HepG2 (cell line): ENCODE results near the gene CACNA1C. TPM values are rescaled to one million over a fixed set of nuclear protein-coding genes. Genes with fewer than 3 reads are reported as not detected.
A peak's percentile ranks its signal among the peaks of the same experiment; 100 is the strongest.

ENCODE experiments used
- ZNF292 ChIP-seq: sonication (generic); formaldehyde crosslinking; IDR thresholded peaks from 2 replicates; pipeline ENCODE4 v1.8.1; 2022; ENCODE audit warnings: mild to moderate bottlenecking, low read depth, missing genetic modification reagents, borderline replicate concordance
- ZNF460 ChIP-seq: sonication (generic); formaldehyde crosslinking; IDR thresholded peaks from 2 replicates; pipeline ENCODE4 v1.5.1; 2020; ENCODE audit warnings: missing genetic modification reagents, mild to moderate bottlenecking, borderline replicate concordance
- ZNF629 ChIP-seq: sonication (generic); formaldehyde crosslinking; conservative IDR thresholded peaks from 2 replicates; pipeline ENCODE4 v1.5.0; 2020; ENCODE audit warnings: missing genetic modification reagents
- ZNF792 ChIP-seq: IDR thresholded peaks from 2 replicates; pipeline ENCODE4 v1.6.1; 2016
- polyA plus RNA-seq, 8 experiments: library from polyadenylated mRNA; depleted of rRNA in 3 of 8; stranded (reverse) in 7 of 8; unstranded in 1 of 8; fragments of >200 nt; fragmentation: Illumina TruSeq in 4 of 8; extraction: Trizol in 4 of 8; gene quantifications; 2 replicates each; pipeline versions ENCODE4 v1.2.1 to v1.2.3, GENCODE V29; 2011 to 2016; ENCODE audit warnings: low read depth in 4 of 8, missing spikeins in 1 of 8, mixed read lengths in 1 of 8; ENCODE audit not compliant: insufficient read depth in 1 of 8
- total RNA-seq, 5 experiments: library from RNA; depleted of rRNA; stranded (reverse); fragments of >200 nt; fragmentation: Illumina TruSeq; extraction: Trizol; gene quantifications; 2 replicates each; pipeline ENCODE4 v1.2.3, GENCODE V29; 2016; ENCODE audit warnings: low read depth in 1 of 5
- TF ChIP-seq, protein P1 (sequence below): sonication (generic); formaldehyde crosslinking; IDR thresholded peaks from 2 replicates; pipeline ENCODE4 v1.4.0; 2020; ENCODE audit warnings: missing genetic modification reagents, mild to moderate bottlenecking, borderline replicate concordance
- TF ChIP-seq, protein P2 (sequence below): sonication (generic); formaldehyde crosslinking; IDR thresholded peaks from 2 replicates; pipeline ENCODE4 v1.5.0; 2020; ENCODE audit warnings: missing genetic modification reagents, mild to moderate bottlenecking, borderline replicate concordance
- TF ChIP-seq, protein P3 (sequence below): sonication (generic); formaldehyde crosslinking; IDR thresholded peaks from 2 replicates; pipeline ENCODE4 v1.5.1; 2020; ENCODE audit warnings: missing genetic modification reagents, mild to moderate bottlenecking, borderline replicate concordance
- TF ChIP-seq, protein P4 (sequence below): sonication (generic); formaldehyde crosslinking; IDR thresholded peaks from 2 replicates; pipeline ENCODE4 v1.5.0; 2020; ENCODE audit warnings: mild to moderate bottlenecking, missing genetic modification reagents, moderate library complexity

The CACNA1C gene
- total and polyA plus RNA-seq, 2 of the 13 experiments (the other 11 are each of a cell fraction or from before 2014, with no cell fraction given): not detected

DNA sequence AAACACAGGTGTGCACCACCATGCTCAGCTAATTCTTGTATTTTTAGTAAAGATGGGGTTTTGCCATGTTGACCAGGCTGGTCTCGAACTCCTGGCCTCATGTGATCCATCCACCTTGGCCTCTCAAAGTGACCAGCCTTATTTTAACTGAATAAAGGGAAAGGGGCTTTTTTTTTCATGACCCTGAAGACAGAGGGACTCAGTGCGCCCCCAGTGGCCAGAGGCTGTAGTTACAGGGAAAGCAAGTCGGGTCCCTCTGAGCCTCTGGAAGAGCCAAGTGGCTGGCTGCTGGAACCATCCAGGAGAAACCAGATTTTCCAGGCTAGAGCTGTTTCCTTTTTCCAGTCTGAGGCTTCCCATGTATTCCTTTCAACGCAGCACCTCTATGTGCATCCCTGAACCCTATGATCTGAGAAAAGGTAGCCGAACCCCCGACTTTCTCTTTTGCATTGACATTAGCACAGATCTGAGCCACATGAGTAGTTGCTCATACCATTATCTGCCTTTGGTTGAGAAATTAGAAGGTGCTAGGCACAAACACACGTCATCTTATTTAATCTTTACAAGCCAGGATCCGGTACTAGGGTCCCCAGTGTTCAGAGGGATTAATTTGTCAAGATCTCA, 342.7 kb downstream of the CACNA1C start (continued):
- TF ChIP-seq, protein P1, sequence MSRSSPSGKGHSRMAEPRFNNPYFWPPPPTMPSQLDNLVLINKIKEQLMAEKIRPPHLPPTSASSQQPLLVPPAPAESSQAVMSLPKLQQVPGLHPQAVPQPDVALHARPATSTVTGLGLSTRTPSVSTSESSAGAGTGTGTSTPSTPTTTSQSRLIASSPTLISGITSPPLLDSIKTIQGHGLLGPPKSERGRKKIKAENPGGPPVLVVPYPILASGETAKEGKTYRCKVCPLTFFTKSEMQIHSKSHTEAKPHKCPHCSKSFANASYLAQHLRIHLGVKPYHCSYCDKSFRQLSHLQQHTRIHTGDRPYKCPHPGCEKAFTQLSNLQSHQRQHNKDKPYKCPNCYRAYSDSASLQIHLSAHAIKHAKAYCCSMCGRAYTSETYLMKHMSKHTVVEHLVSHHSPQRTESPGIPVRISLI (CRISPR knock-in tag): peak; percentile 78
- TF ChIP-seq ZNF792 (CRISPR knock-in tag) (no peak), ZNF292 (no peak), ZNF460 (CRISPR knock-in tag) (0 out of 2 replicates have a peak, but pooled peaks have one; percentile 18), ZNF629 (CRISPR knock-in tag) (no peak)
- TF ChIP-seq, protein P2, sequence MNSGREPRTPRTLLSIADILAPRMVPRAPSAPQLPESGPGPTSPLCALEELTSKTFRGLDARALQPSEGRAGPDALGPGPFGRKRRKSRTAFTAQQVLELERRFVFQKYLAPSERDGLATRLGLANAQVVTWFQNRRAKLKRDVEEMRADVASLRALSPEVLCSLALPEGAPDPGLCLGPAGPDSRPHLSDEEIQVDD (CRISPR knock-in tag): no peak
- TF ChIP-seq, protein P3, sequence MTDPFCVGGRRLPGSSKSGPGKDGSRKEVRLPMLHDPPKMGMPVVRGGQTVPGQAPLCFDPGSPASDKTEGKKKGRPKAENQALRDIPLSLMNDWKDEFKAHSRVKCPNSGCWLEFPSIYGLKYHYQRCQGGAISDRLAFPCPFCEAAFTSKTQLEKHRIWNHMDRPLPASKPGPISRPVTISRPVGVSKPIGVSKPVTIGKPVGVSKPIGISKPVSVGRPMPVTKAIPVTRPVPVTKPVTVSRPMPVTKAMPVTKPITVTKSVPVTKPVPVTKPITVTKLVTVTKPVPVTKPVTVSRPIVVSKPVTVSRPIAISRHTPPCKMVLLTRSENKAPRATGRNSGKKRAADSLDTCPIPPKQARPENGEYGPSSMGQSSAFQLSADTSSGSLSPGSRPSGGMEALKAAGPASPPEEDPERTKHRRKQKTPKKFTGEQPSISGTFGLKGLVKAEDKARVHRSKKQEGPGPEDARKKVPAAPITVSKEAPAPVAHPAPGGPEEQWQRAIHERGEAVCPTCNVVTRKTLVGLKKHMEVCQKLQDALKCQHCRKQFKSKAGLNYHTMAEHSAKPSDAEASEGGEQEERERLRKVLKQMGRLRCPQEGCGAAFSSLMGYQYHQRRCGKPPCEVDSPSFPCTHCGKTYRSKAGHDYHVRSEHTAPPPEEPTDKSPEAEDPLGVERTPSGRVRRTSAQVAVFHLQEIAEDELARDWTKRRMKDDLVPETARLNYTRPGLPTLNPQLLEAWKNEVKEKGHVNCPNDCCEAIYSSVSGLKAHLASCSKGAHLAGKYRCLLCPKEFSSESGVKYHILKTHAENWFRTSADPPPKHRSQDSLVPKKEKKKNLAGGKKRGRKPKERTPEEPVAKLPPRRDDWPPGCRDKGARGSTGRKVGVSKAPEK: no peak
- TF ChIP-seq, protein P4, sequence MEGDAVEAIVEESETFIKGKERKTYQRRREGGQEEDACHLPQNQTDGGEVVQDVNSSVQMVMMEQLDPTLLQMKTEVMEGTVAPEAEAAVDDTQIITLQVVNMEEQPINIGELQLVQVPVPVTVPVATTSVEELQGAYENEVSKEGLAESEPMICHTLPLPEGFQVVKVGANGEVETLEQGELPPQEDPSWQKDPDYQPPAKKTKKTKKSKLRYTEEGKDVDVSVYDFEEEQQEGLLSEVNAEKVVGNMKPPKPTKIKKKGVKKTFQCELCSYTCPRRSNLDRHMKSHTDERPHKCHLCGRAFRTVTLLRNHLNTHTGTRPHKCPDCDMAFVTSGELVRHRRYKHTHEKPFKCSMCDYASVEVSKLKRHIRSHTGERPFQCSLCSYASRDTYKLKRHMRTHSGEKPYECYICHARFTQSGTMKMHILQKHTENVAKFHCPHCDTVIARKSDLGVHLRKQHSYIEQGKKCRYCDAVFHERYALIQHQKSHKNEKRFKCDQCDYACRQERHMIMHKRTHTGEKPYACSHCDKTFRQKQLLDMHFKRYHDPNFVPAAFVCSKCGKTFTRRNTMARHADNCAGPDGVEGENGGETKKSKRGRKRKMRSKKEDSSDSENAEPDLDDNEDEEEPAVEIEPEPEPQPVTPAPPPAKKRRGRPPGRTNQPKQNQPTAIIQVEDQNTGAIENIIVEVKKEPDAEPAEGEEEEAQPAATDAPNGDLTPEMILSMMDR (CRISPR knock-in tag): peak; percentile 56
